Subcutaneous abdominal adipose tissue (tissue), 5 donors: ENCODE results near the gene FAIM.
A peak's percentile ranks its signal among the peaks of the same experiment; 100 is the strongest.
"Not testable (repeated sequence)": the region's sequence is repeated elsewhere in the genome, so short reads cannot be mapped to it uniquely, and the experiment has no call there.

Experiments used
- H3K27ac ChIP-seq: one replicate; pipeline ENCODE4 v1.7.0; 2013; ENCODE audit warnings: low read depth, mild to moderate bottlenecking, inconsistent platforms, low read length, moderate library complexity
- H3K27me3 ChIP-seq, 5 donors: one replicate each; pipeline ENCODE4 v1.7.0; 2013; ENCODE audit warnings: low read length in 5 of 5, inconsistent platforms in 1 of 5; ENCODE audit not compliant: control insufficient read depth in 5 of 5, insufficient read depth in 4 of 5
- H3K36me3 ChIP-seq, 5 donors: one replicate each; pipeline ENCODE4 v1.7.0; 2013; ENCODE audit warnings: low read length in 5 of 5; ENCODE audit not compliant: control insufficient read depth in 5 of 5, insufficient read depth in 5 of 5
- H3K4me1 ChIP-seq, 5 donors: one replicate each; pipeline ENCODE4 v1.7.0; 2013; ENCODE audit warnings: low read length in 5 of 5, mild to moderate bottlenecking in 3 of 5, moderate library complexity in 1 of 5; ENCODE audit not compliant: control insufficient read depth in 5 of 5, insufficient read depth in 5 of 5
- H3K4me3 ChIP-seq, 5 donors: one replicate each; pipeline ENCODE4 v1.7.0; 2013; ENCODE audit warnings: low read length in 5 of 5, low read depth in 1 of 5
- H3K9ac ChIP-seq, 5 donors: one replicate each; pipeline ENCODE4 v1.7.0; 2013; ENCODE audit warnings: low read length in 5 of 5, mild to moderate bottlenecking in 4 of 5, moderate library complexity in 3 of 5
- H3K9me3 ChIP-seq, 5 donors: one replicate each; pipeline ENCODE4 v1.7.0; 2013; ENCODE audit warnings: low read length in 5 of 5; ENCODE audit not compliant: control insufficient read depth in 5 of 5
- donor health status: healthy.
- donor health status: healthy.
- donor health status: healthy.
- donor health status: healthy.
- donor health status: healthy.

Gene FAIM, protein sequence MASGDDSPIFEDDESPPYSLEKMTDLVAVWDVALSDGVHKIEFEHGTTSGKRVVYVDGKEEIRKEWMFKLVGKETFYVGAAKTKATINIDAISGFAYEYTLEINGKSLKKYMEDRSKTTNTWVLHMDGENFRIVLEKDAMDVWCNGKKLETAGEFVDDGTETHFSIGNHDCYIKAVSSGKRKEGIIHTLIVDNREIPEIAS

GRCh38 chr3:138608322-138609135, at the start of gene FAIM:
Gene FAIM, plus strand, starts transcription at chr3:138608771. Its CDS starts 10,956 bp downstream, at chr3:138619727.
- Histone ChIP-seq H3K9ac (peak within 1 kb of the TSS; percentile 77 to 88 (median 85)), H3K4me1 (peaks cover 3 to 31% (median 16%) of the 10 kb centered on the region in 5 donors), H3K36me3 (peaks cover 0 to 2% (median 0%) of the 10 kb centered on the region in 5 donors), H3K27me3 (no peaks in the 10 kb centered on the region), H3K27ac (peak within 1 kb of the TSS; percentile 85), H3K4me3 (peak within 1 kb of the TSS; percentile 77 to 89 (median 80)), H3K9me3 (no peaks in the 10 kb centered on the region)

GRCh38 chr3:138559134-138559533, 49.4 kb upstream of the FAIM start:
- no peaks in the 10 kb centered on the region for H3K27me3 ChIP-seq
- H3K27ac ChIP-seq: no peak overlapping the region
- H3K36me3 ChIP-seq: peaks cover 0 to 7% (median 4%) of the 10 kb centered on the region in 5 donors
- peaks cover 0 to 19% (median 17%) of the 10 kb centered on the region in 5 donors for H3K9me3 ChIP-seq
- H3K9ac ChIP-seq: no peak overlapping the region
- no peaks in the 10 kb centered on the region for H3K4me1 ChIP-seq
- no peak overlapping the region for H3K4me3 ChIP-seq

DNA sequence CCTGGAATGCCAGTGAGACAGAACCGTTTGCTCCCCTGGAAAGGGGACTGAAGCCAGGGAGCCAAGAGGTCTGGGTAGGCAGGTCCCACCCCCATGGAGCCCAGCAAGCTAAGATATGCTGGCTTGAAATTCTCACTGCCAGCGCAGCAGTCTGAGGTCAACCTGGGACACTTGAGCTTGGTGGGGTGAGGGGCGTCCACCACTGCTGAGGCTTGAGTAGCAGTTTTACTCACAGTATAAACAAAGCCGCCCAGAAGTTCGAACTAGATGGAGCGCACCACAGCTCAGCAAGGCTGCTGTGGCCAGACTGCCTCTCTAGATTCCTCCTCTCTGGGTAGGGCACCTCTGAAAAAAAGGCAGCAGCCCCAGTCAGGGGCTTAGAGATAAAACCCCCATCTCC, 48.1 kb upstream of the FAIM start:
- no peaks in the 10 kb centered on the region for H3K27me3 ChIP-seq
- peaks cover 0 to 7% (median 4%) of the 10 kb centered on the region in 5 donors for H3K36me3 ChIP-seq
- H3K9me3 ChIP-seq: peaks cover 0 to 19% (median 17%) of the 10 kb centered on the region in 5 donors
- H3K27ac ChIP-seq: no peak overlapping the region
- no peak overlapping the region for H3K9ac ChIP-seq
- no peak overlapping the region for H3K4me3 ChIP-seq
- no peaks in the 10 kb centered on the region for H3K4me1 ChIP-seq

- H3K4me1 ChIP-seq, H3K36me3 ChIP-seq, H3K9ac ChIP-seq, H3K27ac ChIP-seq, H3K27me3 ChIP-seq, H3K4me3 ChIP-seq: not testable (repeated sequence)
- H3K9me3 ChIP-seq: peaks cover 0 to 19% (median 14%) of the 10 kb centered on the region in 5 donors
Observed at GRCh38 chr3:138562902-138563301, 45.7 kb upstream of the FAIM start.

- not testable (repeated sequence) for H3K9ac ChIP-seq, H3K4me3 ChIP-seq, H3K36me3 ChIP-seq, H3K4me1 ChIP-seq, H3K9me3 ChIP-seq, H3K27me3 ChIP-seq, H3K27ac ChIP-seq
Observed at GRCh38 chr3:138566293-138566692, 42.3 kb upstream of the FAIM start.

- H3K27me3 ChIP-seq: no peaks in the 10 kb centered on the region
- no peaks in the 10 kb centered on the region for H3K4me1 ChIP-seq
- no peak overlapping the region for H3K9ac ChIP-seq
- no peaks in the 10 kb centered on the region for H3K9me3 ChIP-seq
- no peaks in the 10 kb centered on the region for H3K36me3 ChIP-seq
- no peak overlapping the region for H3K4me3 ChIP-seq
- no peak overlapping the region for H3K27ac ChIP-seq
Observed at GRCh38 chr3:138567403-138567802, 41.2 kb upstream of the FAIM start.

GRCh38 chr3:138569090-138569489, 39.5 kb upstream of the FAIM start:
- no peak overlapping the region for H3K4me3 ChIP-seq
- H3K4me1 ChIP-seq: no peaks in the 10 kb centered on the region
- H3K9me3 ChIP-seq: peaks cover 0 to 7% (median 5%) of the 10 kb centered on the region in 5 donors
- H3K27me3 ChIP-seq: no peaks in the 10 kb centered on the region
- H3K9ac ChIP-seq: no peak overlapping the region
- peaks cover 0 to 4% (median 0%) of the 10 kb centered on the region in 5 donors for H3K36me3 ChIP-seq
- no peak overlapping the region for H3K27ac ChIP-seq

DNA sequence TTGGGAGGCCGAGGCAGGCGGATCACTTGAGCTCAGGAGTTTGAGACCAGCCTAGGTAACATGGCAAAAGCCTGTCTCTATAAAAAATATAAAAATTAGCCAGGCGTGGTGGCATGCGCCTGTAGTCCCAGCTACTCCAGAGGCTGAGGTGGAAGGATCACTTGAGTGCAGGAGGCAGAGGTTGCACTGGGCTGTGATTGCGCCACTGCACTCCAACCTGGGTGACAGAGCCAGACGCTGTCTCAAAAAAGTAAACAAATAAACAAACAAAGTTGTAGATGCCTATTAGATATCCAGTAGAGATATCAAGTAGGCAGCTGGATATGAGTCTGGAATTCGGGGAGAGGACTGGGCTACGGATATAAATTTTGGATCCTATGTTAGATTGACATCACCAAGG, 38.9 kb upstream of the FAIM start:
- not testable (repeated sequence) for H3K9ac ChIP-seq, H3K27me3 ChIP-seq, H3K27ac ChIP-seq, H3K4me3 ChIP-seq, H3K36me3 ChIP-seq, H3K4me1 ChIP-seq, H3K9me3 ChIP-seq

DNA sequence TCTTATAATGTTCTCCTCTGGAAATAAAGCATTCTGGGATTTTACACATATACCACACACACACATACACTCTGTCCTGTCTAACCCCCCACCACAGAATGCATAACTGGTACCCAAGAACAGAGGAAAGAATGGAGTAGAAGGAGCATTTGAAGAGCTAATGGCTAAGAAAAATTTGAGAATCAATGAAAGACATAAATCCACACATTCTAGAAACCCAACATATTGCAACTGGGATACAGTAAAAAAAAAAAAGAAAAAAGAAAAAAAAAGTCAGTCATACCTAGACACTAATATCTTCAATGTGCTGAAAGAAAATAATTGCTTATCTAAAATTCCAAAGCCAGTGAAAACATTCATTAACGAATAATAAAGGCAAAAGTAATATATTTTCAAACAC, 35.4 kb upstream of the FAIM start:
- Histone ChIP-seq H3K27ac (no peak overlapping the region), H3K36me3 (peaks cover 0 to 4% (median 0%) of the 10 kb centered on the region in 5 donors), H3K9me3 (peaks cover 0 to 9% (median 5%) of the 10 kb centered on the region in 5 donors)

GRCh38 chr3:138578141-138578540, 30.4 kb upstream of the FAIM start:
- H3K36me3 ChIP-seq: peaks cover 0 to under 1% (median 0%) of the 10 kb centered on the region in 5 donors
- peaks cover 0 to 9% (median 5%) of the 10 kb centered on the region in 5 donors for H3K9me3 ChIP-seq
- no peak overlapping the region for H3K27ac ChIP-seq
- H3K4me3 ChIP-seq: no peak overlapping the region
- no peaks in the 10 kb centered on the region for H3K27me3 ChIP-seq
- H3K9ac ChIP-seq: no peak overlapping the region
- peaks cover 0 to 4% (median 0%) of the 10 kb centered on the region in 5 donors for H3K4me1 ChIP-seq

More for the DNA sequence above, 35.4 kb upstream of the FAIM start:
- no peaks in the 10 kb centered on the region for H3K27me3 ChIP-seq
- H3K4me1 ChIP-seq: no peaks in the 10 kb centered on the region
- no peak overlapping the region for H3K4me3 ChIP-seq
- H3K9ac ChIP-seq: no peak overlapping the region
